Upper lobe of right lung (tissue), 1 donor: ENCODE data around the gene PRKCA. TPM values are rescaled to one million over a fixed set of nuclear protein-coding genes. Genes with fewer than 3 reads are reported as not detected.
A peak's percentile ranks its signal among the peaks of the same experiment; 100 is the strongest.
"Not testable (repeated sequence)": the region's sequence is repeated elsewhere in the genome, so short reads cannot be mapped to it uniquely, and the experiment has no call there.

Source experiments
- ATAC-seq: fragments of 200-7000 bp; cut with Tn5 transposase; one replicate; pipeline ENCODE4 v1.9.1; 2020; ENCODE audit warnings: mild to moderate bottlenecking, moderate library complexity
- DNase-seq: peaks from one replicate; pipeline ENCODE4 v3.0.0-alpha.2; 2020
- H3K27ac ChIP-seq: fragments of 200-600 bp; one replicate; pipeline ENCODE4 v1.8.0; 2022
- H3K27me3 ChIP-seq: fragments of 200-600 bp; one replicate; pipeline ENCODE4 v1.8.0; 2022; ENCODE audit warnings: mild to moderate bottlenecking
- H3K36me3 ChIP-seq: fragments of 200-600 bp; one replicate; pipeline ENCODE4 v1.8.0; 2022
- H3K4me1 ChIP-seq: fragments of 200-600 bp; one replicate; pipeline ENCODE4 v1.8.0; 2022
- H3K4me3 ChIP-seq: fragments of 200-600 bp; one replicate; pipeline ENCODE4 v1.8.0; 2022; ENCODE audit warnings: mild to moderate bottlenecking
- H3K9me3 ChIP-seq: fragments of 200-600 bp; one replicate; pipeline ENCODE4 v1.8.0; 2022
- intact Hi-C: fragments of 100-400 bp; cut with DNase I; formaldehyde crosslinking; loops from one replicate; pipeline ENCODE4 v1.11.0; 2022
- total RNA-seq: library from RNA; stranded (reverse); fragmentation: NEBNext Ultra II Directional; extraction: Animal tissue kit (Norgen Biotek cat#: 25700); gene quantifications from one replicate; pipeline ENCODE4 v1.2.1, GENCODE V29; 2021
- TF ChIP-seq, protein P1 (sequence below): fragments of 200-600 bp; IDR thresholded peaks from one replicate; pipeline ENCODE4 v1.8.0; 2022; ENCODE audit warnings: antibody characterized with exemption
- donor health status: DM: no; HTN: yes; CAD: no; lungs with severe emphysema.

PRKCA gene
- total RNA-seq, 1 donor from 2014 or later, result 43.4 TPM

DNA sequence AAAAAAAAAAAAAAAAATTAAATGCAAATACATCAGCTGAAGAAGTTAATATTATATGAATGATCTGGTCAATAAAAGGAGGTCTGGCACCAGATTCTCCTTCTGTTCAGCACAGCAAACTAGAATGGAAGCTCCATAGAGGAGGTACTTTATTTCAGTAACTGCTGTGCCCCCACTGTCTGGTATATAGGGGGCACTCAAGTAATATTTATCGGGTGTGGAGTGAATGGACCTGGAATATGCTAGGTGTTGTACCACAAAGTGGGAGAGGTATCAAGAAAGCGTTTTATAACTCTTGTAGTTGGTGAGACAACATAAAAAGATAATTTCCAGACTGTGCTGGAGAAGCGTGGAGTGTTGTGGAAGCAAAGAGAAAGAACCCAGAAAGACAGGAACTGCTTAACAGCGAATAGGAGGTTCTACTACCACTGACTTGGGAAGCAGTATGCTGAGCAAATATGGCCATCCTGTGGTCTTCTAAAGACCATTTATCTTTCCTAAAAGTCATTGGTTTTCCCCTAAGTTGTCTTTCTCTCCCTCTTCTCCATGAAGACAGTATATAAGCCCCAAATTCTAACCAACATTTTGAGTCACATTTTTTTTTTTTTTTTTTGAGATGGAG lies 12.2 kb upstream of the PRKCA start:
- TF ChIP-seq, protein P1, sequence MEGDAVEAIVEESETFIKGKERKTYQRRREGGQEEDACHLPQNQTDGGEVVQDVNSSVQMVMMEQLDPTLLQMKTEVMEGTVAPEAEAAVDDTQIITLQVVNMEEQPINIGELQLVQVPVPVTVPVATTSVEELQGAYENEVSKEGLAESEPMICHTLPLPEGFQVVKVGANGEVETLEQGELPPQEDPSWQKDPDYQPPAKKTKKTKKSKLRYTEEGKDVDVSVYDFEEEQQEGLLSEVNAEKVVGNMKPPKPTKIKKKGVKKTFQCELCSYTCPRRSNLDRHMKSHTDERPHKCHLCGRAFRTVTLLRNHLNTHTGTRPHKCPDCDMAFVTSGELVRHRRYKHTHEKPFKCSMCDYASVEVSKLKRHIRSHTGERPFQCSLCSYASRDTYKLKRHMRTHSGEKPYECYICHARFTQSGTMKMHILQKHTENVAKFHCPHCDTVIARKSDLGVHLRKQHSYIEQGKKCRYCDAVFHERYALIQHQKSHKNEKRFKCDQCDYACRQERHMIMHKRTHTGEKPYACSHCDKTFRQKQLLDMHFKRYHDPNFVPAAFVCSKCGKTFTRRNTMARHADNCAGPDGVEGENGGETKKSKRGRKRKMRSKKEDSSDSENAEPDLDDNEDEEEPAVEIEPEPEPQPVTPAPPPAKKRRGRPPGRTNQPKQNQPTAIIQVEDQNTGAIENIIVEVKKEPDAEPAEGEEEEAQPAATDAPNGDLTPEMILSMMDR, result peak; percentile 16
- Histone ChIP-seq H3K9me3 (no peaks in the 10 kb centered on the region), H3K27me3 (no peaks in the 10 kb centered on the region), H3K4me3 (no peak overlapping the region), H3K27ac (no peak overlapping the region), H3K4me1 (no peaks in the 10 kb centered on the region), H3K36me3 (no peaks in the 10 kb centered on the region)
- peak; percentile 48 for ATAC-seq
- intact Hi-C loops, result no loop called here
- no peak for DNase-seq

DNA sequence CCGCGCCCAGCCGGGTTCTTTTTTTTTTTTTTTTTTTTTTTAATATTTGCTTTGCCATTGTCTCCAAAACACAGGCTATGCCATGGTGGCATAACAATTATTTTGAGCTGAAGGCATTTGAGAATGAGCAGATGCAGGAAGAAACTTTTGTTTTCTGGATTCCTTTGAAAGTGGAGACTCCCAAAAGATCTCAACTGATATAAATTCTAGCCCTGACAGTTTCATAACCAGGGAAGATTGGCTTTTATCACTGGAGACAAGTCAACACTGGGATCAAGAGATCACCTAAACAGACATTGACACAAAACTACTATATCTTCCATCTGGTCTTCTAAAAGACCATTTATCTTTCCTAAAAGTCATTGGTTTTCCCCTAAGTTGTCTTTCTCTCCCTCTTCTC lies 10.1 kb upstream of the PRKCA start:
- ATAC-seq (no peak), DNase-seq (no peak)
- H3K9me3 ChIP-seq, result no peaks in the 10 kb centered on the region
- H3K4me1 ChIP-seq, result no peaks in the 10 kb centered on the region
- no peak overlapping the region for H3K4me3 ChIP-seq
- H3K27me3 ChIP-seq, result no peaks in the 10 kb centered on the region
- intact Hi-C loops, result no loop called here
- TF ChIP-seq, protein P1, result no peak
- H3K36me3 ChIP-seq, result no peaks in the 10 kb centered on the region
- no peak overlapping the region for H3K27ac ChIP-seq

DNA sequence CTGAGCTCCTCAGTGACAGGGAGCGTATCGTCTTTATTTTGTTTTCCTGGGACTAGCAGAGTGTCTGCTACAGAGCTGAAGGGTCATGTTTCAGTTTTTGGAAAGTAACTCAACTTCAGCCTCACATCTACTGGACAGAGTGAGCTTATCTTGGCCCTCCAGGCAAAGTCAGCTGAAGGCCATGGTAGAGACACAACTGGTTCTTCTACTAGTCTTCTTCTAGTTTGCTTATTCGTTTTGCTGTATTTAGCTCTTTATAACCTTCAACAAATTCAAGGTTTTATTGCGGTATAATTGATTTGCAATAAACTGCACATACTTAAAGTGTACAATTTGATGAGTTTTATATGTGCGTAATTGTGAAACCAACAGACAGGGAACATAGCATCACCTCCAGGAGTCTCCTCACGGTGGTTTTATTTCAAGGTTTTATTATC lies 6.1 kb upstream of the PRKCA start:
- TF ChIP-seq, protein P1, result no peak
- H3K9me3 ChIP-seq, result no peaks in the 10 kb centered on the region
- intact Hi-C loops, result no loop called here

DNA sequence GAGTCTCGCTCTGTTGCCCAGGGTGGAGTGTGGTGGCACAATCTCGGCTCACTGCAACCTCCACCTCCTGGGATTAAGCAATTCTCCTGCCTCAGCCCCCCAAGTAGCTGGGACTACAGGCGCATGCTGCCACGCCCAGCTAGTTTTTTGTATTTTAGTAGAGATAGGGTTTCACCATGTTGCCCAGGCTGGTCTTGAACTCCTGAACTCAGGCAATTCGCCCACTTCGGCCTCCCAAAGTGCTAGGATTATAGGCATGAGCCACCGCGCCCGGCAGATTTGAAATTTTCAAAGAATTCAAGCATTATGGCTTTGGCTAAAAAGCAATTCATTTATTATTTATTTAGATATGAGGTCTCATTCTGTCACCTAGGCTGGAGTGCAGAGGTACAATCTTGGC lies 5.0 kb upstream of the PRKCA start:
- H3K4me1 ChIP-seq, H3K27me3 ChIP-seq, H3K4me3 ChIP-seq, DNase-seq, ATAC-seq, intact Hi-C loops, H3K27ac ChIP-seq, H3K9me3 ChIP-seq, H3K36me3 ChIP-seq: not testable (repeated sequence)

More for the DNA sequence above, 6.1 kb upstream of the PRKCA start:
- Histone ChIP-seq H3K4me1 (peaks cover 2% of the 10 kb centered on the region), H3K4me3 (no peak overlapping the region), H3K36me3 (no peaks in the 10 kb centered on the region), H3K27me3 (no peaks in the 10 kb centered on the region), H3K27ac (no peak overlapping the region)
- ATAC-seq (no peak), DNase-seq (no peak)

DNA sequence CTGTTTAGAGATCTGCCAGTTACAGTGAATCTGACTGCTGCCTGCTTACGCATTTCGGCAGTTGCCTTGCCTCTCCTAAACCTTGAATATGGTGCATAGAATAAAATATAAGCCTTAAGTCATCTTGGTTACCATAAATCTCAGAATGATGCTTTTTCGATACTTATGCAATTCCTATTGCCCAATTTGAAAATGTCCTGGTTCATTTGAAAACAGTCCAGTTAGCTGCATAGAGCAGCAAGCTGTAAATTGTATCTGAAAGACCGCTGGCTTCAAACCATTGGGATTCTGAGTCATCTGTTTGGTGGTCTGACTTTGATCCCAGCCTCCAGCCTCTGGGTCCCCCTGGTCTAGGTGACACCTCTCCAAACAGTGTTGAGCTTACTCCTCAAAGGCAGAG lies 2.7 kb upstream of the PRKCA start:
- H3K4me3 ChIP-seq, result no peak overlapping the region
- H3K9me3 ChIP-seq, result no peaks in the 10 kb centered on the region
- H3K4me1 ChIP-seq, result peaks cover 12% of the 10 kb centered on the region
- H3K27ac ChIP-seq, result no peak overlapping the region
- intact Hi-C loops, result no loop called here
- TF ChIP-seq, protein P1, result no peak
- H3K27me3 ChIP-seq, result no peaks in the 10 kb centered on the region
- no peak for DNase-seq
- no peak for ATAC-seq
- no peaks in the 10 kb centered on the region for H3K36me3 ChIP-seq

DNA sequence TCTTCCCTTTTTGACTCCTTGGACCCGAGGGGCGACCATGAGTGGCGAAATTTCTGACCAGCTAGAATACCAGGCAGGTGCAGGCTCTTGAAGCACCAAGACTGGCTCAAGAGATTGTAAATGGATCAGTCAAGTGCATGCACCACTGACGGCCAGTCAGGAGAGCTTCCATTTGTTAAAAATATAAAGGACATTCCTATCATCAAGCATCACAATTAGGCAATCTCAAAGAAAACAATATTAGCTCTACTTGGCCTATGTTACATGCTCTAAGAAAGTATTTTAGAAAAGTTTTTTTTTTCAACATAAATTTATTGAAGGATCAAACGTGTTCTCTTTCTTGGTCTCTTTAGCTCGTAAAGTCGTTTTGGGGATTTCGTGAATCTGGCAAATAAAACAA lies 1.5 kb upstream of the PRKCA start:
- H3K36me3 ChIP-seq, result no peaks in the 10 kb centered on the region
- H3K27me3 ChIP-seq, result no peaks in the 10 kb centered on the region
- intact Hi-C loops, result no loop called here
- no peak overlapping the region for H3K4me3 ChIP-seq
- TF ChIP-seq, protein P1, result no peak
- ATAC-seq, result no peak
- peaks cover 12% of the 10 kb centered on the region for H3K4me1 ChIP-seq
- no peak overlapping the region for H3K27ac ChIP-seq
- no peaks in the 10 kb centered on the region for H3K9me3 ChIP-seq
- DNase-seq, result no peak
